Astrocyte (in vitro differentiated cells and primary cell): ENCODE results near the gene CCR4.

Experiments used
- CTCF ChIP-seq: IDR thresholded peaks from 2 replicates; pipeline ENCODE4 v1.5.1; 2011; ENCODE audit warnings: low read depth, mild to moderate bottlenecking, inconsistent platforms, low read length, moderate library complexity; ENCODE audit not compliant: insufficient read depth
- EZH2 ChIP-seq: IDR thresholded peaks from 2 replicates; pipeline ENCODE4 v1.6.1; 2012; ENCODE audit warnings: mild to moderate bottlenecking, low read length, inconsistent platforms; ENCODE audit not compliant: insufficient read depth

GRCh38 chr3:32991781-32992180 is 40.3 kb downstream of the CCR4 start:
- TF ChIP-seq EZH2 (no peak), CTCF (no peak)
